Activated naive CD8-positive, alpha-beta T cell treated with anti-CD3 and anti-CD28 coated beads for 36 hours (primary cell): ENCODE data around the gene P2RX1. TPM values are rescaled to one million over a fixed set of nuclear protein-coding genes. Genes with fewer than 3 reads are reported as not detected.

Experiments
- DNase-seq: peaks from one replicate; pipeline ENCODE4 v3.0.0; 2021
- H3K27ac Mint-ChIP-seq: one replicate; pipeline ENCODE4 v1.8.0; 2022; ENCODE audit warnings: mild to moderate bottlenecking, moderate library complexity, mixed read lengths
- H3K27me3 Mint-ChIP-seq: one replicate; pipeline ENCODE4 v1.8.0; 2022; ENCODE audit warnings: mild to moderate bottlenecking, mixed read lengths
- H3K36me3 Mint-ChIP-seq: one replicate; pipeline ENCODE4 v1.8.0; 2021; ENCODE audit warnings: mild to moderate bottlenecking, mixed read lengths
- H3K4me1 Mint-ChIP-seq: one replicate; pipeline ENCODE4 v1.8.0; 2021; ENCODE audit warnings: mixed read lengths
- H3K4me3 Mint-ChIP-seq: one replicate; pipeline ENCODE4 v1.8.0; 2022; ENCODE audit warnings: mild to moderate bottlenecking, moderate library complexity, mixed read lengths
- H3K9me3 Mint-ChIP-seq: one replicate; pipeline ENCODE4 v1.8.0; 2022; ENCODE audit warnings: mixed read lengths
- total RNA-seq, 2 experiments: library from RNA; stranded (reverse); gene quantifications; one replicate each; pipeline ENCODE4 v1.2.3, GENCODE V29; 2021

Gene P2RX1
- total RNA-seq, 2 experiments from 2014 or later: 0.45 to 0.54 TPM

- no peak overlapping the region for H3K4me3 Mint-ChIP-seq
- H3K4me1 Mint-ChIP-seq: peaks cover 25% of the 10 kb centered on the region
- H3K36me3 Mint-ChIP-seq: peaks cover 1% of the 10 kb centered on the region
- H3K27me3 Mint-ChIP-seq: no peaks in the 10 kb centered on the region
- no peak for DNase-seq
- H3K27ac Mint-ChIP-seq: no peak overlapping the region
- H3K9me3 Mint-ChIP-seq: no peaks in the 10 kb centered on the region
Measured at GRCh38 chr17:3909257-3909656, 7.0 kb downstream of the P2RX1 start.

GRCh38 chr17:3907483-3908216 is 8.6 kb downstream of the P2RX1 start:
- peaks cover under 1% of the 10 kb centered on the region for H3K36me3 Mint-ChIP-seq
- no peak for DNase-seq
- H3K27me3 Mint-ChIP-seq: no peaks in the 10 kb centered on the region
- H3K4me1 Mint-ChIP-seq: peaks cover 17% of the 10 kb centered on the region
- H3K4me3 Mint-ChIP-seq: no peak overlapping the region
- no peak overlapping the region for H3K27ac Mint-ChIP-seq
- no peaks in the 10 kb centered on the region for H3K9me3 Mint-ChIP-seq

- peaks cover 16% of the 10 kb centered on the region for H3K4me1 Mint-ChIP-seq
- DNase-seq: no peak
- no peak overlapping the region for H3K27ac Mint-ChIP-seq
Measured at GRCh38 chr17:3906881-3907280, 9.4 kb downstream of the P2RX1 start.

GRCh38 chr17:3905017-3905520 is 11.2 kb downstream of the P2RX1 start:
- Mint-ChIP-seq H3K4me1 (no peaks in the 10 kb centered on the region), H3K27me3 (no peaks in the 10 kb centered on the region), H3K36me3 (no peaks in the 10 kb centered on the region), H3K27ac (no peak overlapping the region), H3K9me3 (no peaks in the 10 kb centered on the region), H3K4me3 (no peak overlapping the region)
- no peak for DNase-seq

More at GRCh38 chr17:3906881-3907280, 9.4 kb downstream of the P2RX1 start:
- H3K9me3 Mint-ChIP-seq: no peaks in the 10 kb centered on the region
- H3K27me3 Mint-ChIP-seq: no peaks in the 10 kb centered on the region
- no peaks in the 10 kb centered on the region for H3K36me3 Mint-ChIP-seq
- H3K4me3 Mint-ChIP-seq: no peak overlapping the region

GRCh38 chr17:3904501-3904900 is 11.8 kb downstream of the P2RX1 start:
- Mint-ChIP-seq H3K36me3 (no peaks in the 10 kb centered on the region), H3K27me3 (no peaks in the 10 kb centered on the region), H3K4me1 (no peaks in the 10 kb centered on the region), H3K27ac (no peak overlapping the region), H3K4me3 (no peak overlapping the region), H3K9me3 (no peaks in the 10 kb centered on the region)
- no peak for DNase-seq

- DNase-seq: no peak
- Mint-ChIP-seq H3K9me3 (no peaks in the 10 kb centered on the region), H3K36me3 (no peaks in the 10 kb centered on the region), H3K4me3 (no peak overlapping the region), H3K4me1 (no peaks in the 10 kb centered on the region), H3K27ac (no peak overlapping the region), H3K27me3 (no peaks in the 10 kb centered on the region)
Measured at GRCh38 chr17:3903881-3904290, 12.4 kb downstream of the P2RX1 start.

- H3K36me3 Mint-ChIP-seq: no peaks in the 10 kb centered on the region
- no peak for DNase-seq
- no peaks in the 10 kb centered on the region for H3K27me3 Mint-ChIP-seq
- H3K4me3 Mint-ChIP-seq: no peak overlapping the region
- no peaks in the 10 kb centered on the region for H3K9me3 Mint-ChIP-seq
- H3K27ac Mint-ChIP-seq: no peak overlapping the region
- no peaks in the 10 kb centered on the region for H3K4me1 Mint-ChIP-seq
Measured at GRCh38 chr17:3903051-3903825, 13.0 kb downstream of the P2RX1 start.

GRCh38 chr17:3900646-3901045 is 15.6 kb downstream of the P2RX1 start:
- H3K36me3 Mint-ChIP-seq: no peaks in the 10 kb centered on the region
- H3K27me3 Mint-ChIP-seq: no peaks in the 10 kb centered on the region
- DNase-seq: no peak
- no peaks in the 10 kb centered on the region for H3K4me1 Mint-ChIP-seq
- H3K27ac Mint-ChIP-seq: no peak overlapping the region
- H3K4me3 Mint-ChIP-seq: no peak overlapping the region
- no peaks in the 10 kb centered on the region for H3K9me3 Mint-ChIP-seq

- Mint-ChIP-seq H3K27me3 (no peaks in the 10 kb centered on the region), H3K4me1 (peaks cover 7% of the 10 kb centered on the region), H3K9me3 (no peaks in the 10 kb centered on the region), H3K27ac (no peak overlapping the region), H3K36me3 (no peaks in the 10 kb centered on the region), H3K4me3 (no peak overlapping the region)
- DNase-seq: no peak
Measured at GRCh38 chr17:3897731-3898130, 18.5 kb downstream of the P2RX1 start.

- no peaks in the 10 kb centered on the region for H3K9me3 Mint-ChIP-seq
- no peaks in the 10 kb centered on the region for H3K36me3 Mint-ChIP-seq
- peaks cover 9% of the 10 kb centered on the region for H3K4me1 Mint-ChIP-seq
- H3K27ac Mint-ChIP-seq: no peak overlapping the region
- H3K27me3 Mint-ChIP-seq: no peaks in the 10 kb centered on the region
- no peak overlapping the region for H3K4me3 Mint-ChIP-seq
- DNase-seq: no peak
Measured at GRCh38 chr17:3896968-3897235, 19.4 kb downstream of the P2RX1 start.

GRCh38 chr17:3896108-3896967 is 19.9 kb downstream of the P2RX1 start:
- no peaks in the 10 kb centered on the region for H3K9me3 Mint-ChIP-seq
- H3K4me3 Mint-ChIP-seq: no peak overlapping the region

GRCh38 chr17:3895354-3895753 is 20.9 kb downstream of the P2RX1 start:
- Mint-ChIP-seq H3K27ac (no peak overlapping the region), H3K27me3 (no peaks in the 10 kb centered on the region), H3K4me3 (no peak overlapping the region), H3K9me3 (no peaks in the 10 kb centered on the region), H3K36me3 (no peaks in the 10 kb centered on the region), H3K4me1 (peaks cover 20% of the 10 kb centered on the region)
- no peak for DNase-seq

More at GRCh38 chr17:3896108-3896967, 19.9 kb downstream of the P2RX1 start:
- Mint-ChIP-seq H3K27ac (no peak overlapping the region), H3K4me1 (peaks cover 13% of the 10 kb centered on the region), H3K27me3 (no peaks in the 10 kb centered on the region), H3K36me3 (no peaks in the 10 kb centered on the region)
- DNase-seq: no peak

- H3K4me3 Mint-ChIP-seq: no peak overlapping the region
- H3K27me3 Mint-ChIP-seq: no peaks in the 10 kb centered on the region
- no peak for DNase-seq
- no peak overlapping the region for H3K27ac Mint-ChIP-seq
- no peaks in the 10 kb centered on the region for H3K36me3 Mint-ChIP-seq
- no peaks in the 10 kb centered on the region for H3K9me3 Mint-ChIP-seq
- peaks cover 23% of the 10 kb centered on the region for H3K4me1 Mint-ChIP-seq
Measured at GRCh38 chr17:3894911-3895343, 21.3 kb downstream of the P2RX1 start.

- no peak for DNase-seq
- Mint-ChIP-seq H3K9me3 (no peaks in the 10 kb centered on the region), H3K27ac (no peak overlapping the region), H3K4me3 (peak overlapping the region; percentile 78), H3K4me1 (peaks cover 23% of the 10 kb centered on the region), H3K27me3 (no peaks in the 10 kb centered on the region), H3K36me3 (no peaks in the 10 kb centered on the region)
Measured at GRCh38 chr17:3894188-3894587, 22.1 kb downstream of the P2RX1 start.

- no peak for DNase-seq
- H3K4me3 Mint-ChIP-seq: peak overlapping the region; percentile 78
- no peaks in the 10 kb centered on the region for H3K27me3 Mint-ChIP-seq
- peak overlapping the region; percentile 58 for H3K27ac Mint-ChIP-seq
- H3K36me3 Mint-ChIP-seq: no peaks in the 10 kb centered on the region
- no peaks in the 10 kb centered on the region for H3K9me3 Mint-ChIP-seq
- H3K4me1 Mint-ChIP-seq: peaks cover 23% of the 10 kb centered on the region
Measured at GRCh38 chr17:3893720-3894116, 22.5 kb downstream of the P2RX1 start.
